ENCODE measurements around the gene CRELD2.

GRCh38 chr22:49926916-49927315 is 8.5 kb downstream of the CRELD2 start:
- TF ChIP-seq POLR2AphosphoS5 (IDR thresholded peaks at IDR 0.05; ENCODE audit: low read depth, low read length) (no peak), POLR2A (IDR thresholded peaks at IDR 0.05; ENCODE audit: low read depth, low read length) (no peak)

All from GM12891 (cell line).